Glutamatergic neuron (in vitro differentiated cells): ENCODE data around the gene DOP1A. TPM values are rescaled to one million over a fixed set of nuclear protein-coding genes. Genes with fewer than 3 reads are reported as not detected.

Experiments
- DNase-seq: peaks from one replicate; pipeline ENCODE4 v3.0.0; 2022
- H3K27ac Mint-ChIP-seq: one replicate; pipeline ENCODE4 v1.8.0; 2020; ENCODE audit warnings: mild to moderate bottlenecking, mixed read lengths, inconsistent platforms; ENCODE audit not compliant: unreplicated experiment
- H3K27me3 Mint-ChIP-seq: one replicate; pipeline ENCODE4 v1.8.0; 2020; ENCODE audit warnings: mild to moderate bottlenecking, moderate library complexity, mixed read lengths, inconsistent platforms; ENCODE audit not compliant: unreplicated experiment
- H3K36me3 Mint-ChIP-seq: one replicate; pipeline ENCODE4 v1.8.0; 2020; ENCODE audit warnings: mild to moderate bottlenecking, mixed read lengths, inconsistent platforms; ENCODE audit not compliant: unreplicated experiment
- H3K4me1 Mint-ChIP-seq: one replicate; pipeline ENCODE4 v1.8.0; 2020; ENCODE audit warnings: mild to moderate bottlenecking, low read depth, mixed read lengths, inconsistent platforms; ENCODE audit not compliant: unreplicated experiment
- H3K4me3 Mint-ChIP-seq: one replicate; pipeline ENCODE4 v1.8.0; 2020; ENCODE audit warnings: mild to moderate bottlenecking, mixed read lengths, inconsistent platforms; ENCODE audit not compliant: unreplicated experiment
- H3K9me3 Mint-ChIP-seq: one replicate; pipeline ENCODE4 v1.8.0; 2020; ENCODE audit warnings: mild to moderate bottlenecking, moderate library complexity, mixed read lengths, inconsistent platforms; ENCODE audit not compliant: unreplicated experiment
- CTCF ChIP-seq: fragments of 200-600 bp; sonication (generic); IDR thresholded peaks from one replicate; pipeline ENCODE4 v1.5.0; 2021; ENCODE audit not compliant: partially characterized antibody, unreplicated experiment
- total RNA-seq: library from RNA; stranded (reverse); fragmentation: NEBNext Ultra II Directional; extraction: Animal tissue kit (Norgen Biotek cat#: 25700); gene quantifications from one replicate; pipeline ENCODE4 v1.2.1, GENCODE V29; 2021; ENCODE audit not compliant: unreplicated experiment

The DOP1A gene
- total RNA-seq, 1 donor from 2014 or later, result 40.8 TPM

GRCh38 chr6:83096791-83097190 is 29.3 kb downstream of the DOP1A start:
- Mint-ChIP-seq H3K27me3 (no peaks in the 10 kb centered on the region), H3K9me3 (peaks cover 1% of the 10 kb centered on the region), H3K27ac (no peak overlapping the region), H3K4me3 (no peak overlapping the region), H3K36me3 (no peaks in the 10 kb centered on the region), H3K4me1 (no peaks in the 10 kb centered on the region)
- TF ChIP-seq CTCF, result no peak
- DNase-seq, result no peak

DNA sequence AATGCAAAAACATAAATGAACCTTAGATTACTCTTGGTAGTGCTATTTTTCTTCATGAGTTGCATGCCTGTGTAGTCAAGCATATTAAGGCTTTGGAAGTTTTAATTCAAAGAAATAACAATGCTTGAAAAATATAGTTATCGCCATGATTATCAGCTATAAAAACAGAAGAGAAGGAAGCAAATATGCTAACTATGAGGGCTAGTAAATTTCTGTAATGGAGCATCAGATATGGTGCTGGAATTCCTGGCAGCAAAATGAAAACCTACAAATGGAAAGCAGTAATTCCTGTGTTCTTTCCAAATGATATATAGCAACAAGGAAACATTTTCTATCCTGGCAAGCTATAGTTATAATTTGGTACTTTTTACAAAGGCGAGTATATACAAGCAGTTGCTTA is 29.7 kb downstream of the DOP1A start:
- DNase-seq, result no peak
- TF ChIP-seq CTCF, result no peak
- Mint-ChIP-seq H3K27me3 (no peaks in the 10 kb centered on the region), H3K4me3 (no peak overlapping the region), H3K27ac (no peak overlapping the region), H3K4me1 (peaks cover under 1% of the 10 kb centered on the region), H3K9me3 (peaks cover 1% of the 10 kb centered on the region), H3K36me3 (no peaks in the 10 kb centered on the region)

- Mint-ChIP-seq H3K9me3 (peaks cover 1% of the 10 kb centered on the region), H3K27ac (no peak overlapping the region), H3K4me1 (peaks cover 2% of the 10 kb centered on the region), H3K4me3 (no peak overlapping the region), H3K36me3 (no peaks in the 10 kb centered on the region), H3K27me3 (no peaks in the 10 kb centered on the region)
- no peak for TF ChIP-seq CTCF
- DNase-seq, result no peak
Observed at GRCh38 chr6:83097675-83098074, 30.2 kb downstream of the DOP1A start.

GRCh38 chr6:83098589-83098988 is 31.1 kb downstream of the DOP1A start:
- Mint-ChIP-seq H3K27ac (no peak overlapping the region), H3K4me3 (no peak overlapping the region), H3K27me3 (no peaks in the 10 kb centered on the region), H3K9me3 (peaks cover 1% of the 10 kb centered on the region), H3K4me1 (peaks cover 2% of the 10 kb centered on the region), H3K36me3 (peaks cover 3% of the 10 kb centered on the region)
- no peak for DNase-seq
- no peak for TF ChIP-seq CTCF

DNA sequence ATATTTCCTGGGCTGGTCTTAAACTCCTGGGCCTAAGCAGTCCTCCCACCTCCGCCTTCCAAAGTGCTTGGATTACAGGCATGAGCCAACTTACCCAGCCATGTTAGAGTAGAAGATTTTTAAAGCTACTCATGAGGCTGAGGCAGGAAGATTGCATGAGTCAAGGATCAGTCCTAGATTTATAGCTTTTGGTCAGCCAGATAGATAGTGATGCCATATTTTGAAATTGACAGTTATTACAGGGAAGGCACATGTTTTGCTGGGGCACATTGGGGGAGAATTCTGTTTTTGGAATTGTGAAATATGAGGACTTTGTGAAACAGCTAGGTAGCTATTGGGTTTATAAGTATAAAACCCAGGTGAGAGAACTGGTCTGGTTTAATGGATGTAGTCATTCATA is 40.9 kb downstream of the DOP1A start:
- Mint-ChIP-seq H3K27ac (no peak overlapping the region), H3K27me3 (no peaks in the 10 kb centered on the region), H3K36me3 (peaks cover 15% of the 10 kb centered on the region), H3K4me3 (no peak overlapping the region), H3K4me1 (no peaks in the 10 kb centered on the region), H3K9me3 (no peaks in the 10 kb centered on the region)
- no peak for DNase-seq
- TF ChIP-seq CTCF, result no peak
